Stimulated activated CD8-positive, alpha-beta memory T cell treated with anti-CD3 and anti-CD28 coated beads, Interleukin-7, amount 100 ng/mL, for 24 hours (primary cell): ENCODE measurements around the gene CBFA2T2.
"Not testable (repeated sequence)": the region's sequence is repeated elsewhere in the genome, so short reads cannot be mapped to it uniquely, and the experiment has no call there.

ENCODE experiments used
- DNase-seq: peaks from one replicate; pipeline ENCODE4 v3.0.0-alpha.2; 2020; ENCODE audit warnings: low read depth

The CBFA2T2 gene

DNA sequence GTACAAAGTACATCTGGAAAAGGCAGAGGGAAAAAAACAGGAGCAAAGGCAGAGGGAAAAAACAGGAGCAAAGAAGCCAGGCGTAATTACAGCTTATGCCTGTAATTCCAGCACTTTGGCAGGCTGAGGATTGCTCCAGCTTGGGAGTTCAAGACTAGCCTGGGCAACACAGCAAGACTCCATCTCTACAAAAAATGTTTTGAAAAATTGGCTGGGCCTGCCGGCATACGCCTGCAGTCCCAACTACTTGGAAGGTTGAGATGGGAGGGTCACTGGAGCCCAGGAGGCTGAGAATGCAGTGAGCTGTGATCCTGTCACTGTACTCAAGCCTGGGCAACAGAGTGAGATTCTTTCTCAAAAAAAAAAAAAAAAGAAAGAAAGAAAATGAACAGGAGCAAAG, 19.0 kb upstream of the CBFA2T2 start:
- no peak for DNase-seq

GRCh38 chr20:33472868-33473435, 16.9 kb upstream of the CBFA2T2 start:
- no peak for DNase-seq

- DNase-seq: no peak
Measured at GRCh38 chr20:33474097-33474873, 15.6 kb upstream of the CBFA2T2 start.

GRCh38 chr20:33474963-33475362, 14.9 kb upstream of the CBFA2T2 start:
- no peak for DNase-seq

DNA sequence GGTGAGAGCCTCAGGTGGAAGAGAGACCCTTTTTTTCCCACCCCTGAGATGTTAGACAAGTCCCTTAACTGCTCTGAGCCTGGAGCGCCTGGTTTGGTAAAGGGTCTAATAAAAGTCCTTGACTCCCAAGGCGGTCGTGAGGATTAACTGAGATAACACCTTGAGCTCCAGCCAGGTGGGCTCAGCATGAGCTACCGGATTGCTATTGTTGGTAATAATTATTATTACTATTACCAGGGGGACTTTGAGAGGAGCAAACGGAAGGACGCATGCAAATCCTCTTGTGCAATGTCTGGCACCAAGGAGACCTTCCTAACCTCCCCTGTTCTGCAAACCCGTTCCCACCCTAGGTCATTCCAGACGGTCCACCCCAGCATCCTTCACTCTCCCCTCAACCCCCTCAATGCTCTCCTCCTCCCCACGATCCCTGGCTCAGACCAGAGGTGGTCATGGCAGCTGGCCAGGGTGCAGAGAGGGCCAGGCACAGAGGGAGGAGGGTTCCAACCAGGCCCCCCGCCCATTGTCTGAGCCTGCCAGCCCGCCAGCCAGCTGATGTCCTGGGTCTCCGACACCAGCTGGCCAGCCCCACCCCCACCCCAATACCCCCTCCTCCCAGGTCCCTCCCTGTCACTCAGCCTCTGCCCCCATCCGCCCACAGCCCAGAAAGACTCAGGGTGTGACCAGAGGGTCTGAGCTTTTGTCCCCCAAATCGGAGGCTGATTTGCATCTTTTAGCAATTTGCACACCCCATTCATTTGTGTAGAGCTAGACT, 14.3 kb upstream of the CBFA2T2 start:
- DNase-seq: no peak

GRCh38 chr20:33477386-33478234, 12.3 kb upstream of the CBFA2T2 start:
- no peak for DNase-seq

DNA sequence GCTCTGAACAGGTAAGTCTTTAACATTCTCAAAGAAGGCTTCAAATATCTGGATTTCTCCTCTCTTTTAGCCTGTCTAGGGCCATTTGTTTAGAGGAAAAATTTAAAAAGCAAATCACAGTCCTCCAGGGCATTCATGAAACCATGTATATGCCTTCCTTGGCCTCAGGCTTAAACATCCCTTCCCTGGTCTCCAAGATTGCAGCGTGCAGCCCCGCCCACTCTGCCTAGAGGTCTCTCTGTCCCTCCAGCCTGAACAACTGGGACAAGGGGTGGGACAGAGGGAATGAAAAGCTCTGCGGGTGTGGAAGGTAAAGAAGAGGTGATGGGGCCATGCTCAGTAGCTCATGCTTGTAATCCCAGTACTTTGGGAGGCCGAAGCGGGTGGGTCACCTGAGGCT, 9.8 kb upstream of the CBFA2T2 start:
- DNase-seq: no peak

- DNase-seq: no peak
Measured at GRCh38 chr20:33481431-33481941, 8.4 kb upstream of the CBFA2T2 start.

GRCh38 chr20:33482581-33482980, 7.3 kb upstream of the CBFA2T2 start:
- no peak for DNase-seq

- not testable (repeated sequence) for DNase-seq
Measured at GRCh38 chr20:33483186-33483585, 6.7 kb upstream of the CBFA2T2 start.

DNA sequence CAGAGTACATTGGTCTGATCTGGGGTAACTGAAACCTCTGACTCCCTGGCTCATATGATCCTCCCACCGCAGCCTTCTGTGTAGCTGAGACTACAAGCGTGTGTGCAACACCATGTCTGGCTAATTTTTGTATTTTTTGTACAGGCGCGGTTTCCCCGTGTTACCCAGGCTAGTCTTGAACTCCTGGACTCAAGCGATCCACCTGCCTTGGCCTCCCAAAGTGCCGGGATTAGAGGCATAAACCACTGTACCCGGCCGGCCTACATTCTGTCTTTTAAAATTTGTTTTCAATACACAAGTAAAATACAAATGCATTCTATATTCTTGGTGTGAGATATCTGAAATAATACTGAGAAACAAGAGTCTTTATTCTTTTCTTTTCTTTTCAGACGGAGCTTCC, 1.7 kb upstream of the CBFA2T2 start:
- DNase-seq: no peak

DNA sequence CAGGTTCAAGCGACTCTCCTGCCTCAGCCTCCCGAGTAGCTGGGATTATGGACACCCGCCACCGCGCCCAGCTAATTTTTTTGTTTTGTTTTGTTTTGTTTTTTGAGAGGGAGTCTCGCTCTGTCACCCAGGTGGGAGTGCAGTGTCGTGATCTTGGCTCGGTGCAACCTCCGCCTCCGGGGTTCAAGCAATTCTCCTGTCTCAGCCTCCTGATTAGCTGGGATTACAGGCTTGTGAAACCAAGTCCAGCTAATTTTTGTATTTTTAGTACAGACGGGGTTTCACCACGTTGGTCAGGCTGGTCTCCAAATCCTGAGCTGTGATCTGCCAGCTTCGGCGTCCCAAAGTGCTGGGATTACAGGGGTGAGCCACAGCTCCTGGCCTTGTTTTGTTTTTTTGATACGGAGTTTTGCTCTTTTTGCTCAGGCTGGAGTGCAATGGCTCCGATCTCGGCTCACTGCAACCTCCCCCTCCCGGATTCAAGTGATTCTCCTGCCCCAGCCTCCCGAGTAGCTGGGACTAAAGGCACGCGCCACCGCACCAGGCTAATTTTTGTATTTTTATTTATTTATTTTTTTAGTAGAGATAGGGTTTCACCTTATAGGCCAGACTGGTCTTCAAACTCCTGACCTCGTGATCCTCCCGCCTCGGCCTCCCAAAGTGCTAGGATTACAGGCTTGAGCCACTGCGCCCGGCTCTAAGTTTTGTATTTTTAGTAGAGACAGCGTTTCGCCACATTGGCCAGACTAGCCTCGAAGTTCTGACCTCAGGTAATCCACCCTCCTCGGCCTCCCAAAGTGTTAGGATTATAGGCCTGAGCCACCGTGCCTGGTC, 1.0 kb upstream of the CBFA2T2 start:
- DNase-seq: not testable (repeated sequence)

GRCh38 chr20:33489495-33490022, 337 bp upstream of the CBFA2T2 start:
- DNase-seq: peak; percentile 98

- no peak for DNase-seq
Measured at GRCh38 chr20:33490934-33491656, 1.2 kb downstream of the CBFA2T2 start.

- no peak for DNase-seq
Measured at GRCh38 chr20:33493076-33493766, 3.3 kb downstream of the CBFA2T2 start.

DNA sequence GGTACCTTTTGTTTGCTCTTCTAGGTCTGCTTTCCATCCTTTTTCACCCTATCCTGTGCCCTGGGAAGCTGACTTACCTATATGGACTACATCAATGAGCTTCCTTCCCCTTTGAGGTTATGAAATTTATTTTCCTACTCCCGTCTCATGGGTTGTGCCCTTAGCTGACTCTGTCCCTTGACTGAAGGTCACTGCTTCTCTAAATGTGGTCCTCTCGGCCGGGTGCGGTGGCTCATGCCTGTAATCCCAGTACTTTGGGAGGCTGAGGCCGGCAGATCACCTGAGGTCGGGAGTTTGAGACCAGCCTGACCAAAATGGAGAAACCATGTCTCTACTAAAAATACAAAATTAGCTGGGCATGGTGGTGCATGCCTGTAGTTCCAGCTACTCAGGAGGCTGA, 6.9 kb downstream of the CBFA2T2 start:
- not testable (repeated sequence) for DNase-seq

DNA sequence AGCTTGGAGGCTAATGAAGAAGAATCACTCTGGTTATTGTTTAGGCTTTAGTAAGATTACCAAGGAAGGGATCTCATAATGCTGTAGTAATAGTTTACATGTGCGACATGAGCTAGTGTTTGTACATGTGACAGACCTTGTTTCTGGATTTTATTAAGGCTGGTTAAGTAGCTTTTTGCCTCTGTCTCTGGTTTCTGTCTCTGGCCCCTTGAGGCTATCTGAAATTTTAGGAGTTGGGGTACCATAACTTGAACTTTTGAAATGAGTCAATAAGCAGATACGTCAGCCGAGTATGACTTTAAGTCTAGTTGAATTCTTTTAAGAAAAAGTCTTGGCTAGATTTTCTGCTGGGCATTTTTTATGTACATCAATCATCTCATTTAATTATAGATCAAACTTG, 9.5 kb downstream of the CBFA2T2 start:
- DNase-seq: no peak

GRCh38 chr20:33501000-33501399, 11.1 kb downstream of the CBFA2T2 start:
- DNase-seq: no peak

DNA sequence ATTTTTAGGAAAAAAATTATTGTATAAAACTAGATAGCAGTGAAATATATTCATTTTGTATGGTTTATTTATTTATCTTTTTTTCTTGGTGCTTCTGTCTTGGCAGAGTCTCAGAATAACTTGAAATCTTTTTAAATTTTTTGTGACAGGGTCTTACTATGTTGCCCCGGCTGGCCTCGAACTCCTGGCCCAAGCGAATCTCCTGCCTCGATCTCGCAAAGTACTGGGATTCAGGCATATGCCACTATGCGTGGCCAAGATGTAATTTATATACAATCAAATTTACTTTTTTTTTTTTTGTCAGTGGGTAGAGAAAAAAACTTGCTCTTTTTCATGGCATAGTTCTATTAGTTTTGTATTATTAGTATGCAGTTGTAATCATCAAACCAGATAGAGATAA, 13.7 kb downstream of the CBFA2T2 start:
- no peak for DNase-seq
